ENCODE data around the gene EFHD2.
"Not testable (repeated sequence)": the region's sequence is repeated elsewhere in the genome, so short reads cannot be mapped to it uniquely, and the experiment has no call there.

Gene EFHD2

DNA sequence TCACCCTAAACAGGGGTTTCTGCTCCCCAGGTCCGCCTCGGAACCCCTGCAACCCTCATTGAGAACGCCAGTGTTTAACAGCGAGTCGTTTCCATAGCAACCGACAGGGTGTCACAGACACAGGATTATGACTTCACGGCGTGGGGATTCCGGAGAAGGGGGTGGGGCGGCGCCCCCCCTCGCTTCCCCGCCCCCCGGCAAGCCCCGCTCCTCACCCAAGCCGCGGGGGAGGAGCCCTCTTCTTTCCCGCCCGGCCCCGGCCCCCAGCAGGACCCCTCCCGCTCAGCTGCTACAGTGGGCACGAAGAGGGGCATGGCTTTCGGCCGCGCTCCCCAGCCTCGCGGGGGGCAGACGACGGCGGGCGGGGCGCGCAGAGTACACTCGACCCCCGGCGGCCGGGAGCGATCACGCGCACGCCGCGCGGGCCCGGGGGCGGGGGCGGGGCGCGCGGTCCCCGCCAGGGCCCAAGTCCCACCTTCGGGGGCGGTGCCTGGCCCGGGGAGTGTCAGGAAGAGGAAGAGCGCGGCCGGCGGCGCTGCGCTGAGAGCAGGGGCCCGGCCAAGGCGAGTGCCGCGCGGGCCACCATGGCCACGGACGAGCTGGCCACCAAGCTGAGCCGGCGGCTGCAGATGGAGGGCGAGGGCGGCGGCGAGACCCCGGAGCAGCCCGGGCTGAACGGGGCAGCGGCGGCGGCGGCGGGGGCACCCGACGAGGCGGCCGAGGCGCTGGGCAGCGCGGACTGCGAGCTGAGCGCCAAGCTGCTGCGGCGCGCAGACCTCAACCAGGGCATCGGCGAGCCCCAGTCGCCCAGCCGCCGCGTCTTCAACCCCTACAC, at the start of gene EFHD2:
EFHD2 (plus strand) TSS at position 501 of the 835 bp plus-strand sequence; CDS start at position 585, 84 bp downstream.
- peak; percentile 92 for DNase-seq

DNA sequence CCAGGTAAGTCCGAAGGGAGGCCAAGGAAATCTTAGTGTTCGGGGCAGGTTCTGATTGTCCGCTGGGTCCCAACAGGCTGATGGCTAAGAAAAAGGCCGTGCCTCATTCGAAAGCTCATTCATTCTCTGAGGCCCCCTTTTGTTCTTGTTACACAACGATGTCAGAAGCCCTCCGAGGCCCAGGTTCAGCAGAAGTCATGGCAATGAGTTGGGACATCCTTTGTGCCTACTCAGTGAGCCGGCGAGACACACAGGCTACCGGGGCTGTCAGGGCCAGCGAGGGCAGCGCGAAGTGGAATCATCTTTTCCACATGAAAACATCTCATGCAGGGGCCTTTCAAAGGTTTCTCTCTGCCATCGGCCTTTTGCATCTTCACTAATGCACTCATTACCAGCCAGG, 49.0 kb upstream of the EFHD2 start:
- no peak for DNase-seq

- no peak for DNase-seq
These were observed 47.5 kb upstream of the EFHD2 start for GRCh38 chr1:15362096-15362736.

- peak; percentile 52 for DNase-seq
These were observed 47.0 kb upstream of the EFHD2 start for GRCh38 chr1:15362737-15363128.

- DNase-seq = no peak
These were observed 44.9 kb upstream of the EFHD2 start for GRCh38 chr1:15364740-15365139.

DNA sequence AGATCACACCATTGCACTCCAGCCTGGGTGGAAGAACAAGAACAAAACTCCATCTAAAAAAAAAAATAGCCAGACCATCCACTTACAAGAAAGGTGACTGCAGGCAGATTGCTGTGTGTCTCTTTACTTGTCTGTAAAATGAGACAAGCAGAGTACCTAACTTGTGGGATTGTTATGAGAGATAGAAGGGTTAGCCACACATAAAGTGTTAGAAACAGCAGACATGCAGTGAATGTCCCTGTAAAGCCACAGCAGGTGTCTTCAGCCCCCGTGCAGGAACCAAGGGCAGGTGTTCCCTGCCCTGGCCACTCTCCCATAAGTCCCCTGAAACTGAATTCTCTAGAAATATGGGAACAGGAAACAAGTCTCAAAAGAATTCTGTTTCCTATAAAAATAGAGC, 40.8 kb upstream of the EFHD2 start:
- DNase-seq = no peak

DNA sequence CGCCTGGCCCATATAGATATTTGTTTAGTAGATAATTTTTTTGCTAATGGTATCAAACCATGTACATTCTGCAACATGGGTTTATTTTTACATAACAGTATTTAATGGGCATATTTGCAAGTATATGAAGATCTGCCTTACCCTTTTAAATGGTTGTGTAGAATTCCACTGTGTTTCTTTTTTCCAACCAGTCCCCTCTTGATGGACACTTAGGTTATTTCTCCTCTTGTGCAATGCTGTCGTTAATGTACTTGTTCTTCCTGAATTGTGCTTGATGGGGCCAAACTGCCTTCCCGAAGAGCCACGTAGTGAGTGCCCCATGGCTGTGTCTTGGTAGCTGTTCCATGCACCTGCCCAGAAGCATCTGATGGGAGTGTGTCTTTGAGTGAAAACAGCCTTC, 39.4 kb upstream of the EFHD2 start:
- DNase-seq = no peak

- no peak for DNase-seq
These were observed 38.7 kb upstream of the EFHD2 start for GRCh38 chr1:15370781-15371520.

- DNase-seq = no peak
These were observed 37.8 kb upstream of the EFHD2 start for GRCh38 chr1:15371610-15372545.

- DNase-seq = no peak
These were observed 31.0 kb upstream of the EFHD2 start for GRCh38 chr1:15378729-15379128.

DNA sequence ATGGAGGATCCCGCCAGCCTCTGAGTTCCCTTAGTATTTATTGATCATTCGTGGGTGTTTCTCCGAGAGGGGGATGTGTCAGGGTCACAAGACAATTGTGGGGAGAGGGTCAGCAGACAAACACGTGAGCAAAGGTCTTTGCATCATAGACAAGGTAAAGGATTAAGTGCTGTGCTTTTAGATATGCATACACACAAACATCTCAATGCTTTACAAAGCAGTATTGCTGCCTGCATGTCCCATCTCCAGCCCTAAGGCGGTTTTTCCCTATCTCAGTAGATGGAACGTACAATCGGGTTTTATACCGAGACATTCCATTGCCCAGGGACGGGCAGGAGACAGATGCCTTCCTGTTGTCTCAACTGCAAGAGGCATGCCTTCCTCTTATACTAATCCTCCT, 30.5 kb upstream of the EFHD2 start:
- DNase-seq = not testable (repeated sequence)

DNA sequence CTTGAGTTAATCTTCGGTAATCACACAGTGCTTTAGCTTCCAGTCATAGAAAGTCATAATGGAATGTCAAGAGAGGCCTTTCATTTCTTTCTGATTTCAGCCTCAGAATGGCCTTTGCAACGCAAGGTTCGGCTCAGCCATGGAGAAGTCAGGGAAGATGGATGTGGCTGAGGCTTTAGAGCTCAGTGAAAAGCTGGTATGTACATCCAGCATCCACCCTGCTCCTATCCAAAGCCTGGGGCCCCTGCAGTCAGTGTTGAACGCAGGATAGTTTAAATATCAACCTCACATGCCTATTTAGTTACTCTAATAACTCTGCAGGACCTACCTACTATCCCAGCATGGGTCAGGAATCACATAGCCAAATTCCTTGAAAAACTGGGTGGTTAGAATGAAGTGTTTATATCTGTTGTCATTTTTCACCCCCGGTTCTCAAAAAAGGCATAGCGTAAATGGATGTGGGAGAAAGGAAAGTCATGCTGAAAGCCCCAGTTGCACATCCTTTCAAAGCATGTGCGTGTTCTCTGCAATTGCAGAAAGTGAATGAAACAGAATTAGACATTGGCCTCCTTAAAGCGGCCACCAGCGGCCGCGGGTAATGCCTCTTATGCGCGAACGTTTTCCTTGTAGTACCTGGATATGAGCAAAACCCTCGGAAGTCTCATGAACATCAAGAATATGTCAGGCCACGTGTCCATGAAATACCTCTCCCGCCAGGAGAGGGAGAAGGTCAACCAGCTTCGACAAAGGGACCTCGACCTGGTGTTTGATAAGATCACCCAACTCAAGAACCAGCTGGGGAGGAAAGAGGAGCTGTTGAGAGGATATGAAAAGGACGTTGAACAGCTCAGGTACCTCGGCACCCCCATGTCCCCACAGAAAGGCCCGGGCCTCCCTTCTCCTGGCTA, 28.8 kb upstream of the EFHD2 start:
- DNase-seq = no peak

DNA sequence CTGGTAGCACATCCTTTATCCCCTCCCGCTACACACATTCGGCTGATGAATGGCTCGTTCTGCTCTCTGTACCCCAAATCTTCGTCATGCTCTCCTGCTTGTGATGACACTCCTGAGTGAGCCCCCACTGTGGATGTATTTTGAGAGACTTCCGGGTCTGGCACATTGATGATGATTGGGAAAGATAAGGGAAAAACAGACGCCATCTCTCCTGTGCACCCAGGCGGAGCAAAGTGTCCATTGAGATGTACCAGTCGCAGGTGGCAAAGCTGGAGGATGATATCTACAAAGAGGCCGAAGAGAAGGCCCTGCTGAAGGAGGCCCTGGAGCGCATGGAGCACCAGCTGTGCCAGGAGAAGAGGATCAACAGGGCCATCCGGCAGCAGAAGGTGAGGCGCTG, 27.9 kb upstream of the EFHD2 start:
- DNase-seq = no peak

- DNase-seq = no peak
These were observed 26.8 kb upstream of the EFHD2 start for GRCh38 chr1:15382601-15383518.

GRCh38 chr1:15383810-15384209, 25.9 kb upstream of the EFHD2 start:
- no peak for DNase-seq

DNA sequence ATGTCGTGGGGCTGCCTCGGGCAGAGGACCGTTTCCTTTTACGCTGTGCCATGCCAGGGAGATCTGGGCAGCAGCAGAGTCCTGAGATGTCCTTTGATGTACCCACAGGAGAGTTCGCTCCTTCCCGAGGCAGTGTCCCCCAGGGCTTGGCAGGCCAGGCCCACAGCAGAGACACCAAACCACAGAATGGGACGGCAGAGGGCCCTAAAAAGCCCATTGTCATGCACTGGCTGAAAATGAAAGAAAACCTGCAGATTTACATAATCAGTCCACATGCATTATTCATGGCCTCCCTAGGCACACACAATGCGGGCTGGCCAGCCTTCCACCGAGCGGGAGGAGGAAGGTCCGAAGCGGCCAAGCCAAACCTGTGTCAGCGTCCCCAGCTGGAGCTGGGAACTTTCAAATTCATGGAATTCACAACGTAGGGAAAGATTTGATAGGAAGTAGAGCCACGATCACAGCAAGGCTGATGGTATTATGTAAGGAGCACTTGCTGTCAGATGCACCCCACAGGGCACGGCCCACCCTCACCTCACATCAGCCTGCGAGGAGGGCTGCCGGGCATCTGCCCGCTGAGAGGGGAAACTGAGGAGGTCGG, 25.3 kb upstream of the EFHD2 start:
- DNase-seq = peak; percentile 56

GRCh38 chr1:15385420-15385819, 24.3 kb upstream of the EFHD2 start:
- no peak for DNase-seq

DNA sequence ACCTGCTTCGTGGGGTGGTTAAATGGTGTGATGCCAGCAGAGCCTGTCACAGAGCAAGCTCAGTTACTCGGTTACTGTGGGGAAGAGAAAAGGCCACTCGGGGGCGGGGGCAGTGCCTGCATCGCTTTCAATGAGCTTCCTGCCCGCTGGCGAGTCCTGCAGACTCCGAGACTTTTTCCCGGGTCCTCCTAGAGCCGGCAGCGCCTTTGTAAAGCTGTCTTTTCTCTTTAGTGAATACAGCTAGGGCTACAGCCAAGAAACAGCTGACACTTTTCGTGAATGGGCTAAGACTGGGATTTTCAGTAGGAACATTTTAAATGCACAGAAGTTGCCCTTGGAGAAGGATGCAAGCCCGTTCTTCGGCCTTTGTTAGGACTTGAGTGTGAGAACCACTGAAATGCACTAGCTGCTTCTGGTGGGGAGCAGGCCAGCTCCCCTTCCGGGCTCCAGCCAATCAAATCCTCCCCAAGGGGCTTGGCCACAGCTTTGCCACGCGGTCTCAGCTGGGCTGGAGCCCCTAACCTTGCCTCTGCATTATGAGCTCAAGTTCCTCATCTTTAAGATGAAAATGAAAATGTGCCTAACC, 23.4 kb upstream of the EFHD2 start:
- DNase-seq = peak; percentile 36

- no peak for DNase-seq
These were observed 21.3 kb upstream of the EFHD2 start for GRCh38 chr1:15388201-15388880.
